Memory B cell (primary cell): ENCODE measurements around the gene CCDC112.
"Not testable (repeated sequence)": the region's sequence is repeated elsewhere in the genome, so short reads cannot be mapped to it uniquely, and the experiment has no call there.

Source experiments
- ATAC-seq: fragments of 150-1000 bp; cut with Tn5 transposase; 2 replicates; pipeline ENCODE4 v1.10.0; 2021; ENCODE audit warnings: low read depth, mild to moderate bottlenecking, moderate library complexity
- DNase-seq, 2 donors: peaks; one replicate each; pipeline ENCODE4 v3.0.0; 2022; ENCODE audit warnings: low spot score in 2 of 2
- H3K27ac Mint-ChIP-seq: one replicate; pipeline ENCODE4 v1.8.0; 2022; ENCODE audit warnings: mild to moderate bottlenecking, moderate library complexity, mixed read lengths
- H3K27me3 Mint-ChIP-seq: one replicate; pipeline ENCODE4 v1.8.0; 2022; ENCODE audit warnings: mixed read lengths
- H3K36me3 Mint-ChIP-seq: one replicate; pipeline ENCODE4 v1.8.0; 2022; ENCODE audit warnings: mild to moderate bottlenecking, mixed read lengths
- H3K4me1 Mint-ChIP-seq: one replicate; pipeline ENCODE4 v1.8.0; 2022; ENCODE audit warnings: mixed read lengths
- H3K4me3 Mint-ChIP-seq: one replicate; pipeline ENCODE4 v1.8.0; 2022; ENCODE audit warnings: mild to moderate bottlenecking, moderate library complexity, mixed read lengths
- H3K9me3 Mint-ChIP-seq: one replicate; pipeline ENCODE4 v1.8.0; 2022; ENCODE audit warnings: mixed read lengths

The CCDC112 gene

DNA sequence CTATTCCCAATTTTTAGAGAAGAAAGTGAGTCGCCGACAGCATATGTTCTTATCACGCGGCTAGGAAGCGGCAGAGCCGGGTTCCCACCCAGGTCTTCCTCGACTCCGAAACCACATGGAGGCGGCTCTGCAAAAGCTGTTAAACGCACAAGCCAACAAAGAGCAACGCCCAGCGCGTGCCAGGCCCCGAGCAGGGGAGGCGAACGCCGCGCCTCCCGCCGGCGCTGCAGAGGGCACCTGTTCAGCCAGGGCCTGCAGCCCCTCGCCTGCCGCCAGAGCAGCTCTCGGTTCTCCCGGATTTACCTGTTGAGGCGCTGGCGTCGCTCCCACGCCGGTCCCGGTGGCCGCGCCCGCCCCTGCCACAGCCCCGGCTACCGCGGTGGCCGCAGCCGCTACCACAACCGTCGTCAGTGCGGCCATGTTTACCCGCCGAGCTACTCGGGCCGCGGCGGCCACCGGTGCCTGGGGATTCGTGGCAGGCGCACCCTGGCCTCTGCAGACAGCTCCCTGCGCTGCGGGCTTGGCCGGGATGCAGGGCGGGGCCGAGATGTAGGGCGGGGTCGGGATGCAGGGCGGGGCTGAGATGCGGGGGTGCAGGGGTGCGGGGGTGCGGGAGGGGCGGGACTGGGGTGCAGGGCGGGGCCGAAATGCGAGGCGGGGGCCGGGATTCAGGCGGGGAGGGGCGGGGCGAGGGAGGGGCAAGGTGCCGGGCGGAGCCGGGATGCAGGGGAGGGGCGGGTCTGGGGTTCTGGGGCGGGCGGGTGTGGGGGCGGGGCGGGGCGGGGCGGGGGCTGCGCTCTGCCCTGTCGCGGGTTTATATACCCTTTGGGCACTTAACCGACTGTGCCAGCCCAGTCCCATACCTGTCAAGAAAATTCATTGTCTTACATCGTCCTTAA is at the start of gene CCDC112:
CCDC112 (minus strand) TSS at position 531 of the 899 bp plus-strand sequence; CDS start at position 420, 111 bp downstream.
- H3K36me3 Mint-ChIP-seq = peaks cover 5% of the 10 kb centered on the region
- H3K27me3 Mint-ChIP-seq = no peaks in the 10 kb centered on the region
- H3K4me3 Mint-ChIP-seq = peak within 1 kb of the TSS; percentile 86
- H3K27ac Mint-ChIP-seq = peak within 1 kb of the TSS; percentile 24
- DNase-seq (peak; percentile 58 to 70), ATAC-seq (peak; percentile 75)
- peaks cover 5% of the 10 kb centered on the region for H3K9me3 Mint-ChIP-seq
- H3K4me1 Mint-ChIP-seq = peaks cover 12% of the 10 kb centered on the region

- Mint-ChIP-seq H3K36me3 (peaks cover 2% of the 10 kb centered on the region), H3K4me1 (no peaks in the 10 kb centered on the region), H3K4me3 (no peak overlapping the region), H3K27ac (no peak overlapping the region), H3K9me3 (peaks cover 3% of the 10 kb centered on the region), H3K27me3 (peaks cover 4% of the 10 kb centered on the region)
- no peak for DNase-seq
- no peak for ATAC-seq
Measured at GRCh38 chr5:115345344-115345743, 48.9 kb upstream of the CCDC112 start.

- Mint-ChIP-seq H3K27ac (no peak overlapping the region), H3K9me3 (peaks cover 3% of the 10 kb centered on the region), H3K27me3 (peaks cover 7% of the 10 kb centered on the region), H3K4me1 (no peaks in the 10 kb centered on the region), H3K36me3 (peaks cover 2% of the 10 kb centered on the region), H3K4me3 (no peak overlapping the region)
- no peak for ATAC-seq
- DNase-seq = no peak
Measured at GRCh38 chr5:115343855-115344254, 47.4 kb upstream of the CCDC112 start.

DNA sequence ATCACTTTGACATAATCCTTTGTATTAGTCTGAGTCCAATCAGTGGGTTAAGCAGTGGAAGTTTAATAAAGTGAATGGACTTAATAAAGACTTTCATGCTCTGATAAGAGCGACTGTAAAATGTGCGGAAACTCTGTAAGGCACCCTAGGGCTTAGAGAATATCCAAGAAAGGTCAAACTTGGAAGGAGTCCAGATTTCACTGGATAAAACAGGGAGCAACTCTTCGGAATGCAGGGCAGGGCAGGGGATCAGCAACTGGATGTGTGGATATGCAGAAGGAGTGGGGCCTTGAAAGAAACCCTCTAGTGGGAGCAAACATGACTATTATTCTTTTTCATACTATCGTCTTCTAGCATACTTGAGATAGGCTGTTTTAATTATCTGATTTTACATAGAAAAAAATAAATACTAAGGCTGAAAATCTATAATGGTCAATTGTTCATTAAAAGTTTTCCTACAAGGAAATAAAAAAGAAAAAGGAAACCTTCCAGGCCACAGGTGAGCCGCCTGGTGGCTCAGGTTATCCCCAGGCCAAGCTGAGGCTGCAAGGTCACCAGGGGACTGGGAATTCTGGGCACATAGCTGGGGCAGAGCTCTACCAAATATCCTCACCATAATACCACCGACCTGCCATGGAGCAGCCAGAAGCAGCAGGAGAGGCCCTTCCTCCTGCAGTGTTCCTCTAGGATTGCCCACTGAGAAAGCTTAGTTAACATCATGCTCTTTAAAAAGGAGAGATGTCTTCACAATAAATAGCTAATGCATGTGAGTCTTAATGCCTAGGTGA is 46.3 kb upstream of the CCDC112 start:
- H3K4me3 Mint-ChIP-seq = no peak overlapping the region
- no peaks in the 10 kb centered on the region for H3K4me1 Mint-ChIP-seq
- peaks cover 7% of the 10 kb centered on the region for H3K27me3 Mint-ChIP-seq
- peaks cover 3% of the 10 kb centered on the region for H3K9me3 Mint-ChIP-seq
- H3K36me3 Mint-ChIP-seq = peaks cover 2% of the 10 kb centered on the region
- no peak for ATAC-seq
- no peak overlapping the region for H3K27ac Mint-ChIP-seq
- DNase-seq = no peak

- no peak for ATAC-seq
Measured at GRCh38 chr5:115341745-115342144, 45.3 kb upstream of the CCDC112 start.

GRCh38 chr5:115338851-115339250 is 42.4 kb upstream of the CCDC112 start:
- H3K4me1 Mint-ChIP-seq = no peaks in the 10 kb centered on the region
- H3K27me3 Mint-ChIP-seq = peaks cover 7% of the 10 kb centered on the region
- DNase-seq (no peak), ATAC-seq (no peak)
- no peak overlapping the region for H3K27ac Mint-ChIP-seq
- H3K36me3 Mint-ChIP-seq = no peaks in the 10 kb centered on the region
- H3K4me3 Mint-ChIP-seq = no peak overlapping the region
- H3K9me3 Mint-ChIP-seq = no peaks in the 10 kb centered on the region

More at GRCh38 chr5:115341745-115342144, 45.3 kb upstream of the CCDC112 start:
- no peak for DNase-seq
- H3K4me1 Mint-ChIP-seq = no peaks in the 10 kb centered on the region
- H3K27me3 Mint-ChIP-seq = peaks cover 7% of the 10 kb centered on the region
- H3K4me3 Mint-ChIP-seq = no peak overlapping the region
- no peak overlapping the region for H3K27ac Mint-ChIP-seq
- H3K36me3 Mint-ChIP-seq = peaks cover 2% of the 10 kb centered on the region
- H3K9me3 Mint-ChIP-seq = peaks cover 3% of the 10 kb centered on the region

DNA sequence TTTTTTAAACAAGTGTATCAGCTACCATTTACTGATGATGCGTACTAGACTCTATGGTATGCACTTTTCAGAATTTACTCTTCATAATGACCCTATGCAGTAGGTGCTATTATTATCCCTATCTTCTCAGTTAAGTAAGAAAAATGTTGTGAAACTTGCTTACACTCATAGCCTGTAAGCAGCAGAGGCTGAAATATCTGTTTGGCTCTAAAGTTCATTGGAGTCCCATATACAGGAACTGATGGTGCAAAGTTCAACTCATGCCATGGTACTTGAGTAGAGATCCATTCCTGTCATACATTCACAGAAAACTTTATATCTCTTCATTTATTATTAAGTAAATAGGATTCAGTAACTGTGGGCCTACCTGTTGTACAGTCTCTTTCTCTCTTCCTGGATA is 41.4 kb upstream of the CCDC112 start:
- no peaks in the 10 kb centered on the region for H3K4me1 Mint-ChIP-seq
- H3K36me3 Mint-ChIP-seq = no peaks in the 10 kb centered on the region
- peaks cover 7% of the 10 kb centered on the region for H3K27me3 Mint-ChIP-seq
- no peaks in the 10 kb centered on the region for H3K9me3 Mint-ChIP-seq
- no peak overlapping the region for H3K4me3 Mint-ChIP-seq
- H3K27ac Mint-ChIP-seq = no peak overlapping the region
- ATAC-seq (no peak), DNase-seq (no peak)

DNA sequence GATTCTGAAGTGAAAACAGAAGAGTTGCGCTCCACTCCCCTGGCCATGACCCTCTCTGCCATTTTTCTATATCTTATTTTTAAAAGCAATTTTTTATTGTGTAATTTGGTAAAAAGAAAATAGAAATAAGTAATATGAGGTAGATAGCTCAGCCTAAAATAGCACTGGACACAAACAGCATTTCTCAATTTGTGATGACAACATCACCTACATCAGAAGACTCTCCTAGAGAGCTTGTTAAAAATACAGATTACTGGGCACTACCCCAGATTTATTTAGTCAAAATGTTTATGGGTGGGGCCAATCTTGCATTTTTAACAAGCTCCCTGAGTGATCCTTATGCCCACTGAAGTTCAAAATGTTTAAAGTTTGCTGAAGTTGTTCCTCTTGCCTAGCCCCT is 40.5 kb upstream of the CCDC112 start:
- Mint-ChIP-seq H3K36me3 (no peaks in the 10 kb centered on the region), H3K9me3 (no peaks in the 10 kb centered on the region), H3K27ac (no peak overlapping the region), H3K27me3 (peaks cover 4% of the 10 kb centered on the region), H3K4me3 (no peak overlapping the region), H3K4me1 (no peaks in the 10 kb centered on the region)
- no peak for ATAC-seq
- no peak for DNase-seq

DNA sequence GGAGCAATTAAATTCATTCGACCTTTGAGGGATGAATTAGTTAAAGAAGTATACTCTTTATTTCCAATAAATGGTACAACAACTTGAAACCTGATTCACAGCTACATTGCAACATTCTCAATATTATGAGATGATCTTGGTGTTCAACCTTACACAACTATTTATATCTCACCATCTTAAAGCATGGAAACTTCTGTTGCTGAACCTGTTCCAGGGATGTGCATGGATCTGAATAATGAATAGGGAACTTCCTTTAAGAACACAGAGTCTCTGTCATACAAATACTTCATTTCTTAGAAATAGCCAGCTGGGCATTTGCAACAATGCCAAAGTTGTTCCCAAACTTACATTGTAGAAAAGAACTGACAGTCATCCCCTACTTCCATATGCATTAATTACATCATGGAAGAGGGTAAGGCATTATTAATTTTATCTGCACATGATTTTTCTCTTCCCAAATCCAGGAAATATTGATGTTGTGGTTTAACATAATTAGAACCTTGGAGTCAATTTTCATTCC is 39.8 kb upstream of the CCDC112 start:
- Mint-ChIP-seq H3K9me3 (no peaks in the 10 kb centered on the region), H3K36me3 (no peaks in the 10 kb centered on the region), H3K4me1 (peaks cover 3% of the 10 kb centered on the region), H3K4me3 (no peak overlapping the region), H3K27ac (no peak overlapping the region), H3K27me3 (peaks cover 4% of the 10 kb centered on the region)
- no peak for DNase-seq
- ATAC-seq = no peak

DNA sequence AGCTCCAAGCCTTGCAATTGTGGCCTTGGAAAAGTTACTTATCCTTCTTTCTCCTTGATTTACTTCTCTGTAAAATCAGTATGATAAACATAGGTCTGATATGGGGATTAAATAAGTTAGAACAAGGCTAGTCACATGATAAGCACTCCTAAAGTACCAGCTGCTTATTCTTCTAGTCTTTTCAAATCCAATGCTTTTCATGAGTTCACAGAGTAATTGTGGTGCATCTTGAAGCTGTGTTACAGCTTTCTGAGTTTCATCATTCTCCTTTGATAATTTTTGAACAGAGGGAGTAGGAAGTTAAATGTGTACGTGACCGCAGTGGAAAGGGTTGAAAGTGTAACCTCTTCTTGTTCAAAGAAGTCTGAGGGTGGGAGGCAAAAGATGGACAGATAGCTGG is 38.8 kb upstream of the CCDC112 start:
- no peak for DNase-seq
- Mint-ChIP-seq H3K27ac (no peak overlapping the region), H3K36me3 (no peaks in the 10 kb centered on the region), H3K4me3 (no peak overlapping the region), H3K4me1 (peaks cover 10% of the 10 kb centered on the region), H3K9me3 (no peaks in the 10 kb centered on the region), H3K27me3 (peaks cover 4% of the 10 kb centered on the region)
- no peak for ATAC-seq

- H3K27me3 Mint-ChIP-seq = peaks cover 2% of the 10 kb centered on the region
- DNase-seq (no peak), ATAC-seq (no peak)
- H3K4me1 Mint-ChIP-seq = peaks cover 27% of the 10 kb centered on the region
- H3K36me3 Mint-ChIP-seq = no peaks in the 10 kb centered on the region
- no peak overlapping the region for H3K27ac Mint-ChIP-seq
- no peak overlapping the region for H3K4me3 Mint-ChIP-seq
- no peaks in the 10 kb centered on the region for H3K9me3 Mint-ChIP-seq
Measured at GRCh38 chr5:115333164-115333563, 36.7 kb upstream of the CCDC112 start.

GRCh38 chr5:115330830-115331229 is 34.4 kb upstream of the CCDC112 start:
- Mint-ChIP-seq H3K27me3 (peaks cover 2% of the 10 kb centered on the region), H3K4me3 (no peak overlapping the region), H3K4me1 (peaks cover 31% of the 10 kb centered on the region), H3K36me3 (no peaks in the 10 kb centered on the region), H3K9me3 (no peaks in the 10 kb centered on the region), H3K27ac (no peak overlapping the region)
- peak; percentile 48 for ATAC-seq
- DNase-seq = no peak

- H3K9me3 Mint-ChIP-seq = no peaks in the 10 kb centered on the region
- peaks cover 31% of the 10 kb centered on the region for H3K4me1 Mint-ChIP-seq
- peak; percentile 22 to 34 for DNase-seq
- peak overlapping the region; percentile 77 for H3K4me3 Mint-ChIP-seq
- no peaks in the 10 kb centered on the region for H3K36me3 Mint-ChIP-seq
- peak overlapping the region; percentile 36 for H3K27ac Mint-ChIP-seq
- no peaks in the 10 kb centered on the region for H3K27me3 Mint-ChIP-seq
- peak; percentile 77 for ATAC-seq
Measured at GRCh38 chr5:115329475-115329874, 33.0 kb upstream of the CCDC112 start.

DNA sequence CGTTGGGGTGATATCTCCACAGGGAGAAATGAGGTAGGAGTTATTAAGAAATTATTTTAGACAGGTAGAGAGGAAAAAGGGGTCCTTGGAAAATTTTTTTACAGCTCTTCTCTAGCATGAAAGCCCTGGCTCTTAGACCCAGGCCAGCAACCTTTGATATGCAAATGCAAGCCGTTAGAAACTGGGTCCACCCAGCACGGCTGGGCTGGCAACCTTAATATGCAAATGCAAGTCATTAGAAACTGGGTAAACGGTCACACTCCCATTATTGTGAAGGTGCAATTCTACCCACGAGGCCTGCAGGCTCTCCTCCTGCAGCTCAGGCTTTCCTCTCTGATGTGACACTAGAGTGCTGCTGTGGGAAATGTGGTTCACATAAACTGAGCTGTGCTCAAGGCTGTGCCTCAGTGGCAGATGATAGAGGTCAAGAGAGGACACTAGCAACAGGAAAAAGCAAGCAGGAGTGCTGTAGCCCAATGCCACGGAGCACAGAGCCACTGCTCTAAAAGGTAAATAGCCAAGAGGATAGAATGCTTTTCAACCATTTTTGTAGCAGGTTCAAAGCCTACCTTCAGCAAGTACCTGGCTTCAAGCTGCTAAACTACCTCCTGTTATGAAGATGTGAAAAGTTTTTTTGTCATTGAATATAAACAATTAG is 32.3 kb upstream of the CCDC112 start:
- not testable (repeated sequence) for H3K36me3 Mint-ChIP-seq, H3K27me3 Mint-ChIP-seq, H3K9me3 Mint-ChIP-seq, DNase-seq
- peak overlapping the region; percentile 77 for H3K4me3 Mint-ChIP-seq
- ATAC-seq = peak; percentile 33
- H3K4me1 Mint-ChIP-seq = peaks cover 31% of the 10 kb centered on the region
- peak overlapping the region; percentile 15 for H3K27ac Mint-ChIP-seq
